SW480 (cell line): ENCODE results near the gene TK1.
"Not testable (repeated sequence)": the region's sequence is repeated elsewhere in the genome, so short reads cannot be mapped to it uniquely, and the experiment has no call there.

Experiments
- DNase-seq: peaks from one replicate; pipeline ENCODE4 v3.0.0-alpha.2; 2016; ENCODE audit warnings: low spot score

The TK1 gene

DNA sequence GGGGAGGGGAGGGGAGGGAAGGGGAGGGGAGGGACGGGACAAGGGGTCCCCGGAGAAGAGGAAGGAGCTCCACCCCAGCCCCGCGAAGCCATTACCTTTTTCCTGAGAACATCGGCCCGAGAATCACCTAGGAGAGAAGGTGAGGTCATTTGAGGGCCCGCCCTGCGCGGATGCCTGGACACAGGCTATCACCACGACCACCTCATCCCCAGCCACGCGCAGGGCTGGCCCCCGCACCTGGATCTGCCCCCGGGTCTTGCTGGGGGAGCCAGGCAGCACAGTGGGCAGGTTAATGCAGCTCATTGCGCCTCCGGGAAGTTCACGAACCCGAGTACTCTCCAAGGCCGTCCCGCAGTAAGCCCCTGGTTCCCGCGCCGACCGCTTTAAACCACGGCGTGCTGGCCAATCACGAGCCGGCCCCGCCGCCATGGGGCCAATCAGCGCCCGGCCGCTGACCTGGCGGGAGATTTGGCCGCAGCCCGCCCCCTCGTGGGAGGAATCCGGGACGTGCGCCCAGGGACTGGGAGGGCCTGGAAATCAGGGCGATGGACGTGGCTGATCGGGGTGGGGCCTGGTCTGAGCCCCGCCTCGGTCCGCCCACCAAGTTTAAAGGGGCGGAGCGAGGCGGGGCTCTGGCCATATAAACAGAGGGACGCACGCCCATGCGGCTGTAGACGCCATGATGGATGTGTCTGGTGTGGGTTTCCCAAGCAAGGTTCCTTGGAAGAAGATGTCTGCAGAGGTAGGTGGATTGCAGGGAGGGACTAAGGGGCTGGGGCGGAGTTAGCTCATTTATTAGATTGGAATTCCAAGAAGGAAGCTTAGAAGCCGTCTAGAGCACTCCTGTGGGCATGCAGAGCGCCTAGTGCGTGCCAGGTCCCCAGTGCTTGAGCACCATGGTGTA lies at the start of gene TK1, which contains the start of gene AFMID:
TSS of gene TK1 (minus strand) at position 361 of the 904 bp plus-strand sequence. CDS start at position 303, 58 bp downstream.
TSS of gene AFMID (plus strand) at position 671 of the 904 bp plus-strand sequence. CDS start at position 680, 9 bp downstream.
- DNase-seq = peak; percentile 95

DNA sequence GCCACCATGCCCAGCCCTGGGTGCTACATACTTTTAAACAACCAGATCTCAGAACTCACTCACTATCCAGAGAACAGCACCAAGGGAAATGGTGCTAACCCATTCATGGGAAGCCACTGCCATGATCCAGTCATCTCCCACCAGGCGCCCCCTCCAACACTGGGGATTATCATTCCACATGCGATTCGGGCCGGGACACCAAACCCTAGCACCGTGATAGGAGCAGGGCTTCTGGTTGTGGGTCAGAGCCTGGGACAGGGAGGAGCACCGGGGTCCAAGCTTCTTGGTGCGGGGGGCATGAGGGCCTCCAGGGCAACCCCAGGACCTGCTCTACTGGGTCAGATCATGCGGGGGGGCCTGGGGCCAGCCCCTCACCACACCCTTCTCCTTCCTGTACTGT lies 49.0 kb upstream of the TK1 start:
- no peak for DNase-seq

- DNase-seq = not testable (repeated sequence)
These were observed 48.2 kb upstream of the TK1 start for GRCh38 chr17:78235022-78235421.

GRCh38 chr17:78234261-78234865 lies 47.5 kb upstream of the TK1 start:
- DNase-seq = no peak

DNA sequence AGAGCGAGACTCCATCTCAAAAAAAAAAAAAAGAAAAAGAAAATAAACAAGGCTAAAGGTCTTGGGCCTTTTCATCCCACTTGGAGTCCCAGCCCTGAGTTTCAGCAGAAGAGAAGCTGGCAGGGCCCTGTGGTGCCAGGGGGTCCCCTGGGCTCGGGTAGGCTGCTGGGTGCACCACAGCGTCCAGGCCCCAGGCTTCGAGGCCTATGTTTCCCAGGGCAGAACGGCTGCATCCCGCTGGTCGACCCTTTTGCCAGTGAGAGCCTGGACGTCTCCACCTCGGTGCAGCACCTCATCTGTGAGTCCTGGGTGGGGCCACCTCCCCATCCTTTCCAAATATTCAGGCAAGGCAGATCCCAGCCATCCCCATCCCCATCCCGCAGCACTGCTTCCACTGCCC lies 46.8 kb upstream of the TK1 start:
- no peak for DNase-seq

- no peak for DNase-seq
These were observed 46.0 kb upstream of the TK1 start for GRCh38 chr17:78232859-78233173.

DNA sequence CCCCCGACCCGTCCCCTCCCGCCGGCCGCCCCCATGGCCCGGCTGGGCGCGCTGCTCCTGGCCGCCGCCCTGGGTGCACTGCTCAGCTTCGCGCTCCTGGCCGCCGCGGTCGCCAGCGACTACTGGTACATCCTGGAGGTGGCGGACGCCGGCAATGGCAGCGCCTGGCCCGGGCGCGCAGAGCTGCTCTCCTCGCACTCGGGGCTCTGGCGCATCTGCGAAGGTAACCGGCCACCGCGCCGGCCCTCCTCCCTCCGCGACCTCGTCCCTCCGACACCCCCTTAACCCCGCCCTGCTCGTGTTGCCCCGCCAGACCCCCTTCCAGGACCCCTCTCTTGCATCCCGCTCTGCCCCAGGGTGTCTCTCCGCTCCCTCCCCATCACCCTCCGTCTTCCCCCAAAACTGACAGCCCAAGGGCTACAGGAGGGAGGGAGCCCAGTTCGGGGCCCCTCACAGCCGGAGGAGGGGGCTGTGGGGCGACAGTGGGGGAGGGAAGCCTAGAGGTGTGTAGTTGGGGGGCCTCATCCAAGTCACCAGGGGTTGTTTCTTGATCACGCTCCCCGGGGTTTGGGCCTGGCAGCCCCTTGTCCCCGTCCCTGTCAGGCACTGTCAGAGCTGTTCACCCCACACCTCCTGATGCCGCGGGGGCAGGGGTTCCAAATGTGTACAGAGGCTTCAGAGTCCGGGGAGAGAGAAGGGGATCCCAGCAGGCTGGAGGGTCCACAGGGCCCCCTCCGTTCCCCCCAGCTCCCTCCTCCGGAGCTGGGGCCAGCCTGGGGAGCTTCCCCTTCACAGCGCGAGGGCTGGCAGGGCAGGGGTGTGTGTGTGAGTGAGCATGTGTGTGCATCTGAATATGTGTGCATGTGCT lies 45.4 kb upstream of the TK1 start:
- no peak for DNase-seq

DNA sequence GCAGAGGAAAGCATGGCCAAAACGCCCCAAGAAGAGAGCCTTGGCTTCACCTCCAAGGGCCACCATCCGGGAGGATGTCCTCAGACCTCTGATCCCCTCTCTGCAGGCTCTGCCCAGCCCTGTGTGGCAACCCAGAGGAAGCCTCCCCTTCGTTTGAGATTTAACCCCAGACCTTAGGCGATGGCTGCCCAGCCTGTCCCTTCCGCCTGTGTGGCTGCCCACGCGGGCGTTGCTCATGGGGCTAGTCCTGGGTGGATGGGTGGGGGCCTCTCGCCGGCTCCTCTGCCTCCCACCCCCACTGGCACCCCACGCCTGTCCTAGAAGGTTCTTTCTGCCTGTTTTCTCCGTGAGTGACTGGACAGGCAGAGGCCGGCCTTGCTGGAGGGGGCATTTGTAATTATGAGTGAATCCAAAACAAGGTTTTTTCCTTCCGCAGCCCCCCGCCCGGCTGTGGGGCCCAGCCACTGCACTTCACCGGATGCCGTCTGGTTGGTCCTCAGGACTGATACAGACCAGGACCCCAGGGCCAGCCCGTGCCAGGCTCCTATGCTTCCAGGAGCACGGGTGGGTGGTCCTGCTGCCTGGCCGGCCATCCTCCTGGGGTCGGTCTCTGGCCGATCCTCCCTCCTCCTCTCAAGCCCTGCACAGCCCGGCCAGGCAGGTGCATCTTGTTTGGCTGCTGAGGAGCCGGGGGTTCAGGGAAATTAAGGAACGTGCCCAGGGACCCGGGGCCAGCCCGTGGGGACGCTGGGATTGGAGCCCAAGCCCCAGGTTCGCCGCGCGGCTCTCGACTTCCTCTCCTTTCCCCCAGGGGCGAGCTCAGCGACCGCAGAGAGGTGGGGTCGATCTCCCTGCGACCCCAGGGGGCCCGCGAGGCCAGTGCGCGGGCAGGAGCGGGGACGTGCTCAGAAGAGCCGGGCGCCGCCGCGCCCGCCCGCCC lies 44.4 kb upstream of the TK1 start, which contains the start of gene TMEM235:
TSS of gene TMEM235 (plus strand) at position 636 of the 940 bp plus-strand sequence. CDS start 393 bp downstream, outside the sequence.
- no peak for DNase-seq

DNA sequence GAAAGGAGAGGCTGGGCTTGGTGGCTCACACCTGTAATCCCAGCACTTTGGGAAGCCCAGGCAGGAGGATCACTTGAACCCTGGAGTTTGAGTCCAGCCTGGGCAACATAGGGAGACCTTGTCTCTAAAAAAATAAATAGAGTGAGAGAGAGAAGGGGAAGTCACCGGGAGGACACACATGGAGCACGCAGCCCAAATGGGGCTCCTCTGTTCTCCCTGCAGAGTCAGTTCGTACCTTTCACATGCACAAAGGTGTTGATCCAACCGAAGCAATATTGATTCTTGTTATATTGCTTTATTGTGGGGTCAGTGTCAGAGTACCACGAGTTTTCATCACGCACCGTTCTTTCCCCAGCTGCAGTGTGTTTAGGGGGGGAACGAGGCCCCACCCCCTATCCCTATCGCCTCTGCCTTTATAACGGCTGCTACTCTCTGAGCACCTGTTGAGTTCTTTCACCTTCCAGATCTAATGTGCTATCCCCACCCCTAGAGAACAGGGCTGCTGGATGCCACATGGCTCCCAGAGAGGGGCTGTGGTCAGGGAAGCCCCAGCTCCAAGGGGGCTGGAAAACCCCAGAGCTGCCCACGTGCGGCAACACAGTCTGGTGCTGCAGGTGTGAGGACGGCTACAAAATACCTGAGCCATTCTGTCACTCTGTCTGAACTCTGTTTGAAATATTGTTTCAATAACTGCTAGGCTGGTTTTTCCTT lies 43.6 kb upstream of the TK1 start:
- DNase-seq = no peak

DNA sequence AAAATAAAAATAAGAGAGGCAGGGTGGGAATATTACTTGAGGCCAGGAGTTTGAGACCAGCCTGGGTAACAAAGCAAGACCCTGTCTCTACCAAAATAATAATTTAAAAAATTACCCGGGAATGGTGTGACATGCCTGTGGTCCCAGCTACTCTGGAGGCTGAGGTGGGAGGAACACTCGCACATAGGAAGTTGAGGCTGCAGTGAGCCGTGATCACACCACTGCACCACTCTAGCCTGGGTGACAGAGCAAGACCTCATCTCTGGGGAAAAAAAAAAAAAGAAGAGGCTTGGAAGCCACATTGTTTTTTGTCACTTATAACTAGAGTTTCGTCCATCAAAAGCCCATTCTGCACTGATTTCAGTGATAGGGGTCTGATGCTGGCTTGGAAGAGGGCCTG lies 41.3 kb upstream of the TK1 start:
- DNase-seq = no peak

DNA sequence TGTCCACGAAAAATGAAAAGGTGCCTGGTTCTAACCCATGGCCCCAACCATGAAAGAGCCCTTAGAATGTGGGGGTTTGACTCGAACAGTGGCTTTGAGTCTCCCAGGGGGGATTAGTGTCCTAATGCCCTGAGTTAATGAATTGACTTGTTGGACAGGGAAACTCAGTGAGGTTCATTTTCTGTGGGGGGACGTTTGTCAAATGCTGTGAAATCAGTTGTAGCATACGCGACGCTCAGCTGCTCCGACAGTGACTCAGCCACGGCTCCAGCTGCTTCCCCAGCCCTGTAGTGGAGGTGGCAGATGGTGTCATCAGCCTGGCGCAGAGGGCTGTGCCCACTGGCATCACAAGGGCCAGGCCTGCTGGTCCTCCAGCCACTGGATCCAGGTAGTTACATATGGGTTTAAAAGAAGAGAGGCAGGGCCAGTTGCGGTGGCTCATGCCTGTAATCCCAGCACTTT lies 40.6 kb upstream of the TK1 start:
- no peak for DNase-seq

- no peak for DNase-seq
These were observed 40.1 kb upstream of the TK1 start for GRCh38 chr17:78226759-78227454.

GRCh38 chr17:78226055-78226758 lies 39.4 kb upstream of the TK1 start:
- peak; percentile 17 for DNase-seq

DNA sequence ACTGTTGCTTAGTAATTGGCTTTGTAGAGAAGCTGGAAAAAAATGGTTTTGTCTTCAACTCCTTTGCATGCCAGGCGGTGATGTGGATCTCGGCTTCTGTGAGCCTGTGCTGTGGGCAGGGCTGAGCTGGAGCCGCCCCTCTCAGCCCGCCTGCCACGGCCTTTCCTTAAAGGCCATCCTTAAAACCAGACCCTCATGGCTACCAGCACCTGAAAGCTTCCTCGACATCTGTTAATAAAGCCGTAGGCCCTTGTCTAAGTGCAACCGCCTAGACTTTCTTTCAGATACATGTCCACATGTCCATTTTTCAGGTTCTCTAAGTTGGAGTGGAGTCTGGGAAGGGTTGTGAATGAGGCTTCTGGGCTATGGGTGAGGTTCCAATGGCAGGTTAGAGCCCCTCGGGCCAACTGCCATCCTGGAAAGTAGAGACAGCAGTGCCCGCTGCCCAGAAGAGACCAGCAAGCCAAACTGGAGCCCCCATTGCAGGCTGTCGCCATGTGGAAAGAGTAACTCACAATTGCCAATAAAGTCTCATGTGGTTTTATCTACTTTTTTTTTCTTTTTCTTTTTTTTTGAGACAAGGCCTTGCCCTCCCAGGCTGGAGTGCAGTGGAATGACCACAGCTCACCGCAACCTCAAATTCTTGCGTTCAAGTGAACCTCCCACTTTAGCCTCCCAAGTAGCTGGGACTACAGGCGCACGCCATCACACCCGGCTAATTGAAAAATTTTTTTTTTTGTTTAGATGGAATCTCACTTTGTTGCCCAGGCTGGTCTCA lies 38.4 kb upstream of the TK1 start:
- no peak for DNase-seq

GRCh38 chr17:78224231-78225087 lies 37.6 kb upstream of the TK1 start:
- DNase-seq = no peak

GRCh38 chr17:78223765-78224164 lies 36.9 kb upstream of the TK1 start:
- no peak for DNase-seq

DNA sequence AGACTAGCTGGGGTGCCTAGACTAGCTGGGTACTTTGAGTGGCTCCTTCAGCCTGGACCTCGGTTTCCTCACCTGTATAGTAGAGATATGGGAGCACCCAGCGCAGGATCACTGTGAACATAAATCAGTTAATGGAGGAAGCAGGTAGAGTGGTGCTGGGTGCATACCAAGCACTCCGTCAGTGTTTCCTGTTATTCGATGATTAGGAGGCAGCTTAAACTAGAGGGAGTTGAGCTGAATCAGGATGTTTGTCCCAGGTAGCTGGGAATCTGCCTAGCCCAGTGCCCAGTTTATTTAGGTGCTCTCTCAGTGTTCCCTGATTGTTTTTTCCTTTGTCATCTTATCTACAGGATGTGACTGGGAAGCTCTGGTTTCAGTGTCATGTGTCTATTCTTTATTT lies 36.2 kb upstream of the TK1 start:
- no peak for DNase-seq
